H1 (cell line): ENCODE results near the gene KCTD19. TPM values are rescaled to one million over a fixed set of nuclear protein-coding genes. Genes with fewer than 3 reads are reported as not detected.

ENCODE experiments used
- CTCF ChIA-PET: fragments of 300-600 bp; sonication (Branson Sonifier 250); formaldehyde crosslinking; loops from one replicate; lab custom pipeline; 2021; ENCODE audit not compliant: partially characterized antibody; lab: Charles Lee
- POLR2A ChIA-PET: fragments of 300-600 bp; sonication (Branson Sonifier 250); formaldehyde crosslinking; loops from one replicate; lab custom pipeline; 2021; ENCODE audit warnings: inconsistent platforms; ENCODE audit not compliant: partially characterized antibody; lab: Charles Lee
- DNase-seq, 2 experiments: peaks; one replicate each; pipeline versions ENCODE4 v3.0.0 to v3.0.0-alpha.2; 2010 to 2022; ENCODE audit warnings: low spot score in 2 of 2, low read depth in 1 of 2, mixed read lengths in 1 of 2
- FAIRE-seq: peaks from 2 replicates; lab custom pipeline; 2011; peaks lifted over from hg19 to GRCh38; lab: Jason Lieb, UNC
- H2AFZ ChIP-seq: 2 replicates; pipeline ENCODE4 v1.8.1; 2012; ENCODE audit warnings: low read length, inconsistent platforms
- H2AK5ac ChIP-seq: 2 replicates; pipeline ENCODE4 v1.6.1; 2013; ENCODE audit warnings: low read depth, low read length
- H2BK120ac ChIP-seq: replicated peaks from 2 replicates; pipeline ENCODE3; 2013; ENCODE audit warnings: low read depth, low read length, inconsistent platforms
- H2BK12ac ChIP-seq: 2 replicates; pipeline ENCODE4 v1.6.1; 2013; ENCODE audit warnings: low read depth, low read length
- H2BK15ac ChIP-seq: 2 replicates; pipeline ENCODE4 v1.6.1; 2013; ENCODE audit warnings: low read length
- H2BK20ac ChIP-seq: 2 replicates; pipeline ENCODE4 v1.6.1; 2013; ENCODE audit warnings: low read length
- H2BK5ac ChIP-seq: 2 replicates; pipeline ENCODE4 v1.6.1; 2013; ENCODE audit warnings: low read depth, low read length
- H3K14ac ChIP-seq: 2 replicates; pipeline ENCODE4 v1.6.1; 2013; ENCODE audit warnings: inconsistent platforms; ENCODE audit not compliant: insufficient read length
- H3K18ac ChIP-seq: 2 replicates; pipeline ENCODE4 v1.6.1; 2013; ENCODE audit warnings: low read length; ENCODE audit errors: extremely low read depth
- H3K23ac ChIP-seq: 2 replicates; pipeline ENCODE4 v1.6.1; 2013; ENCODE audit warnings: inconsistent platforms; ENCODE audit not compliant: insufficient read length
- H3K23me2 ChIP-seq: 2 replicates; pipeline ENCODE4 v1.6.1; 2013; ENCODE audit warnings: low read depth, low read length
- H3K27ac ChIP-seq: 2 replicates; pipeline ENCODE4 v1.6.1; 2011; ENCODE audit warnings: low read depth, low read length, inconsistent platforms
- H3K27me3 ChIP-seq, 4 experiments: replicated peaks in 1 of 4; 1 replicate in 1 of 4; 2 replicates in 3 of 4; pipeline versions ENCODE4 v1.6.1 to v1.8.1; 2011 to 2013; ENCODE audit warnings: low read length in 3 of 4, mild to moderate bottlenecking in 3 of 4, inconsistent platforms in 2 of 4, mixed read lengths in 2 of 4, moderate library complexity in 1 of 4; ENCODE audit not compliant: control insufficient read depth in 3 of 4, insufficient read depth in 3 of 4; ENCODE audit errors: extremely low read depth in 1 of 4
- H3K36me3 ChIP-seq, 4 experiments: 2 replicates each; pipeline versions ENCODE4 v1.6.1 to v1.8.1; 2011 to 2013; ENCODE audit warnings: mild to moderate bottlenecking in 4 of 4, low read length in 3 of 4, moderate library complexity in 2 of 4, control low read depth in 1 of 4, inconsistent platforms in 1 of 4; ENCODE audit not compliant: insufficient read depth in 4 of 4, control insufficient read depth in 2 of 4
- H3K4ac ChIP-seq: replicated peaks from 2 replicates; pipeline ENCODE3; 2013; ENCODE audit warnings: low read length, low read depth, mixed read lengths, inconsistent platforms; ENCODE audit not compliant: insufficient read length
- H3K4me1 ChIP-seq, 4 experiments: replicated peaks in 1 of 4; 1 replicate in 1 of 4; 2 replicates in 3 of 4; pipeline versions ENCODE4 v1.6.1 to v1.8.1; 2011 to 2013; ENCODE audit warnings: low read length in 3 of 4, inconsistent platforms in 2 of 4, mixed read lengths in 1 of 4; ENCODE audit not compliant: insufficient read depth in 4 of 4, control insufficient read depth in 3 of 4
- H3K4me2 ChIP-seq, 2 experiments: 2 replicates each; pipeline versions ENCODE4 v1.6.1 to v1.8.1; 2011 to 2013; ENCODE audit warnings: low read depth in 2 of 2, low read length in 2 of 2, control low read depth in 1 of 2, inconsistent platforms in 1 of 2, mild to moderate bottlenecking in 1 of 2; ENCODE audit not compliant: insufficient read depth in 1 of 2
- H3K4me3 ChIP-seq, 4 experiments: fragments of 200-600, 300-600 bp in 1 of 4; sonication (generic), shearing (Covaris generic), sonication (Bioruptor Twin) in 1 of 4; 2 replicates each; pipeline versions ENCODE4 v1.5.1 to v1.8.1; 2011 to 2016; ENCODE audit warnings: low read length in 4 of 4, low read depth in 3 of 4, control low read depth in 2 of 4, inconsistent platforms in 2 of 4, mild to moderate bottlenecking in 2 of 4, mixed read lengths in 1 of 4, moderate library complexity in 1 of 4; ENCODE audit not compliant: insufficient read depth in 2 of 4; ENCODE audit errors: extremely low read depth in 1 of 4
- H3K56ac ChIP-seq: replicated peaks from 2 replicates; pipeline ENCODE3; 2013; ENCODE audit warnings: low read depth, mild to moderate bottlenecking, mixed read lengths, low read length, inconsistent platforms; ENCODE audit not compliant: insufficient read length
- H3K79me1 ChIP-seq: 2 replicates; pipeline ENCODE4 v1.6.1; 2013; ENCODE audit warnings: low read depth, low read length, control low read depth
- H3K79me2 ChIP-seq, 2 experiments: 2 replicates each; pipeline versions ENCODE4 v1.6.1 to v1.8.1; 2012 to 2013; ENCODE audit warnings: low read length in 2 of 2, mild to moderate bottlenecking in 2 of 2, inconsistent platforms in 1 of 2; ENCODE audit not compliant: insufficient read depth in 2 of 2, control insufficient read depth in 1 of 2
- H3K9ac ChIP-seq, 4 experiments: replicated peaks in 1 of 4; 1 replicate in 1 of 4; 2 replicates in 3 of 4; pipeline versions ENCODE4 v1.6.1 to v1.8.1; 2011 to 2013; ENCODE audit warnings: low read depth in 3 of 4, low read length in 3 of 4, control low read depth in 2 of 4, mild to moderate bottlenecking in 2 of 4, moderate library complexity in 2 of 4, inconsistent platforms in 1 of 4; ENCODE audit errors: extremely low read depth in 1 of 4
- H3K9me3 ChIP-seq, 2 experiments: 2 replicates each; pipeline versions ENCODE4 v1.6.1 to v1.8.1; 2012 to 2013; ENCODE audit warnings: mild to moderate bottlenecking in 2 of 2, moderate library complexity in 2 of 2, control low read depth in 1 of 2, inconsistent platforms in 1 of 2, low read depth in 1 of 2, low read length in 1 of 2, mixed read lengths in 1 of 2; ENCODE audit not compliant: insufficient read depth in 2 of 2
- H4K20me1 ChIP-seq, 2 experiments: replicated peaks in 1 of 2; 2 replicates each; pipeline versions ENCODE3 to v1.8.1; 2011 to 2013; ENCODE audit warnings: inconsistent platforms in 2 of 2, low read length in 2 of 2, mild to moderate bottlenecking in 1 of 2; ENCODE audit not compliant: insufficient read depth in 2 of 2, control insufficient read depth in 1 of 2
- H4K5ac ChIP-seq: 2 replicates; pipeline ENCODE4 v1.6.1; 2013; ENCODE audit warnings: low read length, low read depth, mixed read lengths, inconsistent platforms; ENCODE audit not compliant: insufficient read length
- H4K8ac ChIP-seq: 2 replicates; pipeline ENCODE4 v1.8.0; 2013; ENCODE audit warnings: mild to moderate bottlenecking, moderate library complexity, low read length, inconsistent platforms; ENCODE audit not compliant: insufficient read depth; ENCODE audit errors: extremely low read depth
- H4K91ac ChIP-seq: replicated peaks from 2 replicates; pipeline ENCODE3; 2013; ENCODE audit warnings: low read length, mixed read lengths, inconsistent platforms; ENCODE audit not compliant: insufficient read length
- BCL11A ChIP-seq, 2 experiments: IDR thresholded peaks; one replicate each; pipeline ENCODE4 v1.6.1; 2011; ENCODE audit warnings: low read depth in 2 of 2, low read length in 2 of 2, mild to moderate bottlenecking in 2 of 2
- GABPA ChIP-seq: IDR thresholded peaks from 2 replicates; pipeline ENCODE4 v1.6.1; 2011; ENCODE audit warnings: mild to moderate bottlenecking, low read length, moderate library complexity, borderline replicate concordance; ENCODE audit not compliant: insufficient read depth
- GTF2F1 ChIP-seq: IDR thresholded peaks from 2 replicates; pipeline ENCODE4 v1.6.1; 2012; ENCODE audit warnings: low read depth, low read length, improper control_type of control experiment, borderline replicate concordance
- KDM5A ChIP-seq: fragments of 200-600 bp; IDR thresholded peaks from 2 replicates; pipeline ENCODE4 v1.7.1; 2012; ENCODE audit warnings: mild to moderate bottlenecking, low read length, inconsistent platforms, mixed read lengths
- POLR2AphosphoS5 ChIP-seq: IDR thresholded peaks from 2 replicates; pipeline ENCODE4 v1.6.1; 2011; ENCODE audit warnings: low read depth, low read length
- RXRA ChIP-seq: IDR thresholded peaks from 2 replicates; pipeline ENCODE4 v1.6.1; 2011; ENCODE audit warnings: low read depth, mild to moderate bottlenecking, low read length, moderate library complexity; ENCODE audit not compliant: insufficient read depth
- SAP30 ChIP-seq: fragments of 300-600 bp; sonication (generic); IDR thresholded peaks from 2 replicates; pipeline ENCODE4 v1.7.1; 2012; ENCODE audit warnings: low read length, moderate library complexity, mild to moderate bottlenecking, inconsistent platforms; ENCODE audit not compliant: insufficient read depth, insufficient replicate concordance
- SP2 ChIP-seq: IDR thresholded peaks from 2 replicates; pipeline ENCODE4 v1.6.1; 2012; ENCODE audit warnings: mild to moderate bottlenecking, low read length, inconsistent platforms
- SP4 ChIP-seq: IDR thresholded peaks from 2 replicates; pipeline ENCODE4 v1.6.1; 2012; ENCODE audit warnings: low read length, inconsistent platforms
- WGBS, 2 experiments: shearing (Covaris generic) in 1 of 2; methylation state at CpG; one replicate each; pipeline versions ENCODE4 v1.1.6 to v1.1.7; 2013 to 2015; ENCODE audit warnings: low lambda C conversion rate in 2 of 2, mixed read lengths in 2 of 2, inconsistent platforms in 1 of 2, low coverage in 1 of 2, missing lambda C conversion rate in 1 of 2; ENCODE audit not compliant: insufficient replicate concordance in 2 of 2, insufficient coverage in 1 of 2, insufficient read length in 1 of 2; ENCODE audit errors: extremely low coverage in 1 of 2, missing lambda C conversion rate in 1 of 2; 5-methylcytosine and 5-hydroxymethylcytosine counted together
- polyA plus RNA-seq, 7 experiments: library from polyadenylated mRNA; depleted of rRNA in 3 of 7; stranded (reverse) in 5 of 7; unstranded in 2 of 7; fragments of >200 nt in 5 of 7; fragments of 200-250 nt in 2 of 7; gene quantifications; 1 replicate in 5 of 7; 2 replicates in 1 of 7; 4 replicates in 1 of 7; pipeline versions ENCODE4 v1.2.1 to v1.2.3, GENCODE V29; 2011 to 2013; ENCODE audit warnings: missing spikeins in 2 of 7, mixed read lengths in 2 of 7
- total RNA-seq: library from RNA; stranded (reverse); fragmentation: NEBNext Ultra II Directional; extraction: Animal tissue kit (Norgen Biotek cat#: 25700); gene quantifications from 2 replicates; pipeline ENCODE4 v1.2.1, GENCODE V29; 2021

Gene KCTD19
- total and polyA plus RNA-seq, 2 of the 8 experiments (the other 6 are each of a cell fraction or from before 2014, with no cell fraction given) = 0.06 to 0.24 TPM

GRCh38 chr16:67346341-67346740 is 19.8 kb upstream of the KCTD19 start:
- Histone ChIP-seq H2BK5ac (no peak overlapping the region), H3K18ac (no peak overlapping the region), H3K14ac (no peak overlapping the region), H2BK12ac (no peak overlapping the region), H3K27me3 (no peaks in the 10 kb centered on the region), H4K8ac (no peak overlapping the region), H4K91ac (no peak overlapping the region), H2BK120ac (no peak overlapping the region), H3K4ac (no peak overlapping the region), H3K36me3 (no peaks in the 10 kb centered on the region), H4K5ac (no peak overlapping the region), H3K79me2 (no peaks in the 10 kb centered on the region), H3K79me1 (no peaks in the 10 kb centered on the region), H2BK15ac (no peak overlapping the region), H2AK5ac (no peak overlapping the region), H3K27ac (no peak overlapping the region), H3K9ac (no peak overlapping the region), H3K4me1 (no peaks in the 10 kb centered on the region), H3K4me2 (no peak overlapping the region), H2BK20ac (no peak overlapping the region), H3K56ac (no peak overlapping the region), H3K23ac (no peak overlapping the region), H3K4me3 (no peak overlapping the region), H3K9me3 (no peaks in the 10 kb centered on the region), H3K23me2 (no peaks in the 10 kb centered on the region), H2AFZ (no peak overlapping the region), H4K20me1 (no peaks in the 10 kb centered on the region)
- 83% methylated on average over 3 of the region's 3 CpGs; no CpG with 5 or more reads in 1 of the 2 experiments for WGBS, 2 experiments
- TF ChIP-seq SAP30 (no peak), POLR2AphosphoS5 (no peak), SP2 (no peak), BCL11A (IDR thresholded peaks at IDR 0.05; ENCODE audit: low read depth in 2 of 2, low read length in 2 of 2) (no peak), KDM5A (no peak), SP4 (no peak), GTF2F1 (no peak), GABPA (no peak), RXRA (no peak)
- CTCF ChIA-PET = interaction anchor here (0.7 to 1.7 kb wide), 5 partner anchors 16 to 119 kb away, joined by 3 to 4 read pairs (median 3); no protein-coding TSS in a partner anchor
- POLR2A ChIA-PET = no interaction called here
- DNase-seq (no peak), FAIRE-seq (no peak)
